Fibroblast of skin of right quadriceps (primary cell): Measurements from ENCODE around the gene NBPF20.
A peak's percentile ranks its signal among the peaks of the same experiment; 100 is the strongest.
"Not testable (repeated sequence)": the region's sequence is repeated elsewhere in the genome, so short reads cannot be mapped to it uniquely, and the experiment has no call there.

Experiments
- DNase-seq: peaks from one replicate; pipeline ENCODE4 v3.0.0-alpha.2; 2013

Gene NBPF20

GRCh38 chr1:145424612-145425435, 579 bp downstream of the NBPF20 start:
- DNase-seq: peak; percentile 53

GRCh38 chr1:145415149-145415548, 10.3 kb downstream of the NBPF20 start:
- not testable (repeated sequence) for DNase-seq

DNA sequence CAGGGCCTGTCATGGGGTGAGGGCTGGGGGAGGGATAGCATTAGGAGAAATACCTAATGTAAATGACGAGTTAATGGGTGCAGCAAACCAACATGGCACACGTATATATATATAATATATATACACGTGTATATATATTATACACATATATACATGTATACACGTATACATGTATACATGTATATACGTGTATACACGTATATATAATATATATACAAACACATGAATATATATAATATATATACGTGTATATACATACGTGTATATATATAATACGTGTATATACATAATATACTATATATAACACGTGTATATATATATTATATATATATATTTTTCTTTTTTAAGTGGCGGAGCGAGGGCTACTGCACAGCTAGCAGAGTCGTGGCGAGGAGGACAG, 18.1 kb downstream of the NBPF20 start:
- not testable (repeated sequence) for DNase-seq

DNA sequence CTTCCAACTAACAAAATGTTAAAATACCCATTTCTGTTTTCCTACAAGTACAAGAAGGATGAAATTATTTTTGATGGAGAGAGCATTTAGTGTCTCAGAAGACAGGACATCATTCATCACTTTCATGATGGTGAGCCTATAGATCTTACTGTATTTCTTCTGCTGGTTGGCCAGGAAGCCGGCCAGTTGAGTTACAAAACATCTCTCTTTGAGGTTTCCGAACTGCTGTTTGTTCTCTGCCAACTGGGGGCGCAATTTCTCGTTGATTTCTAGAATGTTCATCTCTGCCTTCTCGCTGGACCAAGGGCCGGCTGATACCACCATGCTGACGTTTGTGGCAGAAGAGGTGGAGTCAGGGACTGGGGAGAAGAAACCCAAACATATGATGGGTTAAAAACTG, 20.5 kb downstream of the NBPF20 start:
- not testable (repeated sequence) for DNase-seq

DNA sequence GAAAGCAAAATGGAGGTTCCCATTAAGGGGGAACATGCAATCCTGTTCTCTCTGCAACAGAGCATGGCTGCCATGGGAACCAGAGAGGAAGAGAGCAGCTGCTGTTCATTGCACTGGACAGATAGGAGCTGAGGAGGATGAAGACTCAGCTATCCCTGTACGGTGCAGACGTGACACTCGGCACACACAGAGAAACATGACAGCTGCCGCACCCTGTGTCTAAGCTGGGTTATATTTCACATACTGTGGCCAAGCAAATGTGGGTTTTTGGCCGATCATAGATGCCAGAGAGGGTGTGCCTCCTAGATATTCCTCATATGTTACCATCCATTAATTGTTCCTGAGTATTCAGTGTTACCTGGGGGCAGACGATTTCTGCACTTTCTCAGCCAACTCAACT, 24.7 kb downstream of the NBPF20 start:
- DNase-seq: not testable (repeated sequence)
